Osteocyte (in vitro differentiated cells): ENCODE data around the gene LHFPL3. TPM values are rescaled to one million over a fixed set of nuclear protein-coding genes. Genes with fewer than 3 reads are reported as not detected.

Experiments
- DNase-seq: peaks from one replicate; pipeline ENCODE4 v3.0.0; 2021; ENCODE audit warnings: mixed read lengths; ENCODE audit not compliant: unreplicated experiment; ENCODE audit errors: extremely low spot score
- H3K27ac Mint-ChIP-seq: one replicate; pipeline ENCODE4 v1.8.0; 2021; ENCODE audit warnings: mild to moderate bottlenecking, mixed read lengths; ENCODE audit not compliant: unreplicated experiment
- H3K27me3 Mint-ChIP-seq: one replicate; pipeline ENCODE4 v1.8.0; 2021; ENCODE audit warnings: mixed read lengths; ENCODE audit not compliant: unreplicated experiment
- H3K36me3 Mint-ChIP-seq: one replicate; pipeline ENCODE4 v1.8.0; 2021; ENCODE audit warnings: mixed read lengths; ENCODE audit not compliant: unreplicated experiment
- H3K4me1 Mint-ChIP-seq: one replicate; pipeline ENCODE4 v1.8.0; 2021; ENCODE audit warnings: mixed read lengths; ENCODE audit not compliant: unreplicated experiment
- H3K4me3 Mint-ChIP-seq: one replicate; pipeline ENCODE4 v1.8.0; 2021; ENCODE audit warnings: mild to moderate bottlenecking, moderate library complexity, mixed read lengths; ENCODE audit not compliant: unreplicated experiment
- H3K9me3 Mint-ChIP-seq: one replicate; pipeline ENCODE4 v1.8.0; 2021; ENCODE audit warnings: mixed read lengths; ENCODE audit not compliant: unreplicated experiment
- CTCF ChIP-seq: fragments of 200-600 bp; sonication (generic); IDR thresholded peaks from 2 replicates; pipeline ENCODE4 v1.5.0; 2021; ENCODE audit warnings: antibody characterized with exemption, mild to moderate bottlenecking, moderate library complexity
- total RNA-seq: library from RNA; stranded (reverse); gene quantifications from 2 replicates; pipeline ENCODE4 v1.2.1, GENCODE V29; 2021

LHFPL3 gene
- total RNA-seq, 1 donor from 2014 or later = not detected

DNA sequence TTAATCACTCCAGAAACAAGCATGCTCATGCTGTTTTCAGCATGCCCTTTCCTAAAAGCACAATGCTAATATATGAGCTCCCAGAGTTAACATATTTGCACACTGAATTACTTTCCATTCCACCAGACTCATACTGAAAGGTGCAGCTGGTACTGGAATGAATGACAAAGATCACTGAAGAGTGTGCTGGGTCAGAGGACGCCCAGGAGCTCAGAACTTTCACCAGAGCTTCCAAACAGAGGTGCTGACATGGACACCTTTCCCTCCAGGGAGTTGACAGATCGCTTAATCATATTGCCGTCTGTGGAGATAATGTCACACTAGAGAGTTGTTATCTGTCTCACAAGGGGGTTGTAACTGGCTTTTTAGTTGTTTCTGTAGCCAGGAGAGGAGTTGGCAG lies 292.9 kb downstream of the LHFPL3 start:
- Mint-ChIP-seq H3K4me1 (no peaks in the 10 kb centered on the region), H3K36me3 (no peaks in the 10 kb centered on the region), H3K27me3 (no peaks in the 10 kb centered on the region), H3K9me3 (no peaks in the 10 kb centered on the region), H3K4me3 (no peak overlapping the region), H3K27ac (no peak overlapping the region)
- TF ChIP-seq CTCF = no peak
- no peak for DNase-seq

GRCh38 chr7:104625956-104626355 lies 297.6 kb downstream of the LHFPL3 start:
- Mint-ChIP-seq H3K36me3 (no peaks in the 10 kb centered on the region), H3K27ac (no peak overlapping the region), H3K4me3 (no peak overlapping the region), H3K27me3 (no peaks in the 10 kb centered on the region), H3K4me1 (no peaks in the 10 kb centered on the region), H3K9me3 (peaks cover 3% of the 10 kb centered on the region)
- TF ChIP-seq CTCF = no peak
- no peak for DNase-seq

GRCh38 chr7:104627516-104627915 lies 299.1 kb downstream of the LHFPL3 start:
- no peak for TF ChIP-seq CTCF
- Mint-ChIP-seq H3K27ac (no peak overlapping the region), H3K36me3 (no peaks in the 10 kb centered on the region), H3K27me3 (no peaks in the 10 kb centered on the region), H3K9me3 (peaks cover 3% of the 10 kb centered on the region), H3K4me1 (no peaks in the 10 kb centered on the region), H3K4me3 (no peak overlapping the region)
- DNase-seq = no peak

DNA sequence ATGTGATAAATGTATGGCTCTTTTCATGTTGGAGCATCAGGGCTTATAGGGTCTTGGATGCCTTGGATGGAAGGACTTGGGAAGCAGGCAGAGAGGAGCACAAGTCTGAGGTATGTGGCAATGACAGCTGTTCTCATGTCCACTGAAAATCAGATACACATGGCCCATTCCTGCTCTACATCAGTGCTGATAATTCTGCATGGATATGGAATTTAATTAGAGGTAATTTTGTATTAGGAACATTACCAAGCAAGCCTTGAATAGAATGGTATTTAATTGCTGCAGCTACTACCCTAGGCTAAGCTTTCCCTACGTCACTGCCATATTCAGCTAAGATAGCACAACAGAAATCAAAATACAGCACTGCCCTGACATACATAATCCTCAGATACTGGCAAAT lies 299.6 kb downstream of the LHFPL3 start:
- no peak for DNase-seq
- Mint-ChIP-seq H3K9me3 (peaks cover 3% of the 10 kb centered on the region), H3K36me3 (no peaks in the 10 kb centered on the region), H3K4me3 (no peak overlapping the region), H3K4me1 (no peaks in the 10 kb centered on the region), H3K27me3 (no peaks in the 10 kb centered on the region), H3K27ac (no peak overlapping the region)
- TF ChIP-seq CTCF = no peak

GRCh38 chr7:104629408-104629807 lies 301.0 kb downstream of the LHFPL3 start:
- TF ChIP-seq CTCF = no peak
- Mint-ChIP-seq H3K36me3 (no peaks in the 10 kb centered on the region), H3K27me3 (no peaks in the 10 kb centered on the region), H3K9me3 (peaks cover 3% of the 10 kb centered on the region), H3K4me3 (no peak overlapping the region), H3K27ac (no peak overlapping the region), H3K4me1 (no peaks in the 10 kb centered on the region)
- DNase-seq = no peak
